Adrenal gland (tissue), 12 donors: ENCODE results near the gene LCN1. TPM values are rescaled to one million over a fixed set of nuclear protein-coding genes. Genes with fewer than 3 reads are reported as not detected.

Experiments
- DNase-seq, 7 donors: peaks; one replicate each; pipeline ENCODE4 v3.0.0-alpha.2; 2019 to 2020
- H3K27ac ChIP-seq, 5 donors: fragments of 200-600 bp; sonication (generic) in 4 of 5; 1 replicate in 3 of 5; 2 replicates in 2 of 5; pipeline versions ENCODE4 v1.5.1 to v1.8.0; 2016 to 2020; ENCODE audit warnings: mild to moderate bottlenecking in 1 of 5
- H3K27me3 ChIP-seq: fragments of 200-600 bp; 2 replicates; pipeline ENCODE4 v1.8.0; 2021
- H3K36me3 ChIP-seq, 2 donors: fragments of 200-600 bp; replicated peaks in 1 of 2; 1 replicate in 1 of 2; 2 replicates in 1 of 2; pipeline versions ENCODE4 v1.5.1 to v1.8.0; 2018 to 2022
- H3K4me1 ChIP-seq, 2 donors: fragments of 200-600 bp; replicated peaks in 1 of 2; 1 replicate in 1 of 2; 2 replicates in 1 of 2; pipeline versions ENCODE4 v1.5.1 to v1.8.0; 2018 to 2021
- H3K4me3 ChIP-seq, 4 donors: fragments of 200-600 bp; sonication (generic) in 3 of 4; one replicate each; pipeline ENCODE4 v1.5.1; 2016 to 2018
- H3K9me3 ChIP-seq, 3 donors: fragments of 200-600 bp; sonication (generic) in 1 of 3; replicated peaks in 1 of 3; 1 replicate in 2 of 3; 2 replicates in 1 of 3; pipeline versions ENCODE4 v1.5.1 to v1.8.0; 2016 to 2021
- POLR2A ChIP-seq, 2 donors: fragments of 450-650 bp; IDR thresholded peaks; one replicate each; pipeline ENCODE4 v1.6.1; 2017; ENCODE audit warnings: antibody characterized with exemption in 2 of 2, mild to moderate bottlenecking in 2 of 2, moderate library complexity in 1 of 2
- WGBS, 4 donors: extraction: QIAGEN DNeasy Blood & Tissue Kit in 2 of 4; methylation state at CpG; one replicate each; pipeline versions ENCODE4 v1.1.5 to v1.1.7; 2013 to 2017; 5-methylcytosine and 5-hydroxymethylcytosine counted together
- intact Hi-C, 2 donors: fragments of 100-400 bp; cut with DNase I; formaldehyde crosslinking; loops; one replicate each; pipeline versions ENCODE4 v1.14.1 to v1.15.0; 2022 to 2023
- polyA plus RNA-seq, 3 donors: library from polyadenylated mRNA; stranded (reverse); fragments of 200-250 nt in 2 of 3; fragments of 350-450 nt in 1 of 3; fragmentation: Illumina TruSeq in 1 of 3; extraction: RNeasy Lipid Tissue Mini Kit (QIAGEN cat#74804) in 1 of 3; gene quantifications; one replicate each; pipeline ENCODE4 v1.2.3, GENCODE V29; 2013 to 2014
- total RNA-seq, 9 donors: library from RNA; depleted of rRNA in 4 of 9; stranded (reverse); fragments of >200 nt in 4 of 9; fragments of 120-200 nt in 1 of 9; fragmentation: NEBNext Ultra II Directional in 1 of 9; extraction: Animal tissue kit (Norgen Biotek cat#: 25700) in 1 of 9; gene quantifications; one replicate each; pipeline versions ENCODE4 v1.1.0 to v1.2.4, GENCODE V29; 2013 to 2023
- TF ChIP-seq, protein P1 (sequence below), 6 experiments: fragments of 450-650 bp in 4 of 6; fragments of 200-600 bp in 2 of 6; sonication (generic) in 1 of 6; IDR thresholded peaks; 1 replicate in 5 of 6; 2 replicates in 1 of 6; pipeline versions ENCODE4 v1.5.1 to v1.8.0; 2016 to 2021; ENCODE audit warnings: antibody characterized with exemption in 6 of 6, mild to moderate bottlenecking in 2 of 6, moderate library complexity in 1 of 6
- donor health status: healthy with polysubstance abuse.
- donor health status: Bipolar disorder and iron deficiency.
- donor health status: DM: yes; HTN: yes; CAD: no.
- donor health status: DM: no; HTN: no; CAD: no.
- donor health status: DM: no; HTN: no; CAD: no.
- donor health status: DM: yes; HTN: yes; CAD: no.

LCN1 gene
- total and polyA plus RNA-seq, 12 donors, result not detected

DNA sequence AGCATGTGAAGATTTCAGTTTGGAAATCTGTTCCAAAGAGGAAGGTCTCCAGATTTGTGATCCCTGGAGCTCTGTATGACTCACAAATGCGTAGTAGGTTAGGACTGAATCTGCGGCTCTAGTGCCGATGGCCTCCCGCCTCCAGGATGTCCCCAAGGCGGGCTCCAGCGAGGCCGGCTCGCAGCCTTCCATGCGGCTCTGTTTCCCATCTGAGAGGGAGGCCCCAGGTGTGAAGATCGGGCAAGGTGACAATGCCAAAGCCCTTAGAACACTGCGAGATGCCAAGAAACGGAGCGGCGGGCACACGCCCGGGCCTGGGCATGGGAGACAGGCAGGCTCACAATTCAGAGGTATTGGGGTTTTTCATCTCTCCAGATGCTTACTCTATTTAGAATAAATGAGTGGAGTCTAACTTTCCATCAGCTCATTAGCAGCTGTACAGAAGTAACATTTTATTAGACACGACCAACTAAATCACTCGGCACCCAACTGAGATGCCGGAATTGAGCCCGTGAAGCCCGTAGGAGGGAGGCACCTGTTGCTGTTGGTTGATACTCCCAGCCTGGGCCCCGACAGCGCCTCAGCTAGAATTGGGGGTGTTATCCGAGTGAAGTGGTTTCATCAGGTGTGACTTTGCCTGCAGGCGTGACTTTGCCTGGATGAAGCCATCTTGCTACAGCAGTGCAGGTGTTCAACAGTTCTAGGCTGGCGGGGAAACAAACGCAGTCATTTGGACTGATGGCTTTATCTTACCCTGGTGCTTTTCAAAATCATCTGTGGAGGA, 28.2 kb upstream of the LCN1 start:
- Histone ChIP-seq H3K27me3 (no peaks in the 10 kb centered on the region), H3K4me3 (no peak overlapping the region), H3K4me1 (no peaks in the 10 kb centered on the region), H3K9me3 (no peaks in the 10 kb centered on the region), H3K27ac (no peak overlapping the region), H3K36me3 (peaks cover 0 to 6% of the 10 kb centered on the region in 2 donors)
- TF ChIP-seq, protein P1, sequence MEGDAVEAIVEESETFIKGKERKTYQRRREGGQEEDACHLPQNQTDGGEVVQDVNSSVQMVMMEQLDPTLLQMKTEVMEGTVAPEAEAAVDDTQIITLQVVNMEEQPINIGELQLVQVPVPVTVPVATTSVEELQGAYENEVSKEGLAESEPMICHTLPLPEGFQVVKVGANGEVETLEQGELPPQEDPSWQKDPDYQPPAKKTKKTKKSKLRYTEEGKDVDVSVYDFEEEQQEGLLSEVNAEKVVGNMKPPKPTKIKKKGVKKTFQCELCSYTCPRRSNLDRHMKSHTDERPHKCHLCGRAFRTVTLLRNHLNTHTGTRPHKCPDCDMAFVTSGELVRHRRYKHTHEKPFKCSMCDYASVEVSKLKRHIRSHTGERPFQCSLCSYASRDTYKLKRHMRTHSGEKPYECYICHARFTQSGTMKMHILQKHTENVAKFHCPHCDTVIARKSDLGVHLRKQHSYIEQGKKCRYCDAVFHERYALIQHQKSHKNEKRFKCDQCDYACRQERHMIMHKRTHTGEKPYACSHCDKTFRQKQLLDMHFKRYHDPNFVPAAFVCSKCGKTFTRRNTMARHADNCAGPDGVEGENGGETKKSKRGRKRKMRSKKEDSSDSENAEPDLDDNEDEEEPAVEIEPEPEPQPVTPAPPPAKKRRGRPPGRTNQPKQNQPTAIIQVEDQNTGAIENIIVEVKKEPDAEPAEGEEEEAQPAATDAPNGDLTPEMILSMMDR (IDR thresholded peaks at IDR 0.05), result no peak
- TF ChIP-seq POLR2A (IDR thresholded peaks at IDR 0.05), result no peak
- intact Hi-C loops, result no loop called here
- whole genome bisulfite sequencing, 4 donors, result 92 to 97% (median 95%) methylated on average over 18 to 27 of the region's 27 CpGs
- DNase-seq, result no peak

DNA sequence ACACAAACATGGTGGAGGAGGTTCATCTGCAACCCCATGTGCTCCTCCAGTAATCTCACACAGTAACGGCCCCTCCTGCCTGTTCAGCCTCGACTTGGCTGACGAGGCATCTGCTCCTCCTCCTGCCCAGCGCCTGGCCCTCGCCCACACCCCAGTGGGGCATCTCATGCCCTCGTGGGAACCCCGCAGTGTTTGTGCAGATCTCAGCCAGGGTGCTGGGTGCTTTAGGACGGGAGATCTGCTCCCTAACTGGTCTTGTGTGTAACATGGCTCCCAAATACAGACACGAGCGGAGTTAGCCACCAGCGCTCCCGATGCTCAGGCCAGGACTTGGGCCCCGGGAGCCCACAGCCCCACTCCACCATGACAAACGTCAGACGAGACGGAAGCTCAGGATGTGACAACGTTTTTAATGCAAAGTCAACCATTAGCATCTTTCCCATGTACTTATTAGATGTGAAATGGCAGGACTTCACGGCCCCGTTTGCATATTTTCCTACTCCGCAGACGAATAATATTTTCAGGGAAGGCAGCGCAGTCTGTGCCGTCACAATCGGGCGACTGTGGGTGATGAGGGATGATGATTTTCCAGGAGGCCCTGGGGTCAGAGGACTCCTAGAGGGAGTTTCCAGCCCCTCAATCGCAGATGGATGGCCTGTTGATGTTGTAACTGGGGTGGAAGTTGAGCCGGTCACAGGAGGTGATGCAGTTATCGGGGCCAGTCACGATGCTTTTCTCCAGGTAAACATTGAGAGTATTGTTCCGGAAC, 26.3 kb upstream of the LCN1 start:
- 81 to 86% (median 84%) methylated on average over 22 to 30 of the region's 30 CpGs for WGBS, 4 donors
- intact Hi-C loops, result no loop called here

DNA sequence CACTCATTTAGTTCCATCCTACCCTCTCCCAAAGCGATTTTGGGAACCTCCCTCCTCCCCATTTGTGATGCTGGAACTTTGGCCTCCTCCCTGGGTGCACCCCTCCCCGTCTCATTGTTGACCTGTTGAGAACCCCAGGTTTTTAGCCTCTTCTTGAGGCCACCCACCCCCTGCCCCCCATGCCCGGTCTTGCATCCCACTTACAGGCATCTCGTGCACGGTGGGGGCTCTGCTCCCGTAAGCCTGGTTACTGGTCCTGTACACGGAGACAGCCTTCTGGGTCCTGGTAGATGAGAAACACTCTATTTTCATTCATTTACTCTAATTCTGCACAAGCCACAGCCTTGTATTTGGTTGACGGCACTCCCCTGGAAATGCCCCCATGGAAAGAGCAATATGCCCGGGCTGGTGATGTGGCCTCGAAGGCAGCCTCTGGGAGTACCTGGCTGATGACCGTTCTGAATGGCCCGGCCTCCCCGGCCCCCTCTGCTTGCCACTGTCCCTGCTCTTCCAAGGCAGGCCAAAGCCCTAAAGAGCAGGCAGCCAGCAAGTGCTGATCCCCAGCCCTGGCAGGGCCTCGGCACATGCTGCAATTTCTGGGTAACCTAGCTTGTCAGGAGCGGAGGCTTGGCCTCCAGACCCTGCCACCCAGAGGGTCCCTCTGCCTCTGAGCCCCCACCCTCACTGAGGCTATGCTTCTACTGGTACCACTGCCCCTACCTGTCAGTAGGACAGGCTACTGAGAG, 22.7 kb upstream of the LCN1 start:
- peaks cover 0 to 17% of the 10 kb centered on the region in 2 donors for H3K36me3 ChIP-seq
- WGBS, 4 donors, result 80 to 88% (median 86%) methylated on average over 9 to 15 of the region's 15 CpGs
- TF ChIP-seq, protein P1 (IDR thresholded peaks at IDR 0.05), result no peak
- no peak for TF ChIP-seq POLR2A (IDR thresholded peaks at IDR 0.05)
- no peaks in the 10 kb centered on the region for H3K9me3 ChIP-seq
- H3K27me3 ChIP-seq, result no peaks in the 10 kb centered on the region
- intact Hi-C loops, result no loop called here
- peak in 2 of 7 donors; percentile 8 to 15 for DNase-seq
- H3K27ac ChIP-seq, result no peak overlapping the region
- peaks cover 18% of the 10 kb centered on the region in 2 donors for H3K4me1 ChIP-seq
- no peak overlapping the region for H3K4me3 ChIP-seq

More for the DNA sequence above, 26.3 kb upstream of the LCN1 start:
- DNase-seq, result no peak
- Histone ChIP-seq H3K36me3 (no peaks in the 10 kb centered on the region), H3K27me3 (no peaks in the 10 kb centered on the region), H3K9me3 (no peaks in the 10 kb centered on the region), H3K4me1 (peaks cover 8 to 9% of the 10 kb centered on the region in 2 donors), H3K4me3 (no peak overlapping the region), H3K27ac (no peak overlapping the region)
- no peak for TF ChIP-seq POLR2A (IDR thresholded peaks at IDR 0.05)
- TF ChIP-seq, protein P1 (IDR thresholded peaks at IDR 0.05), result no peak
